CD14-positive monocyte (primary cell): ENCODE measurements around the gene HNRNPUL1. TPM values are rescaled to one million over a fixed set of nuclear protein-coding genes. Genes with fewer than 3 reads are reported as not detected.

Experiments
- DNase-seq, 3 donors: peaks; one replicate each; pipeline ENCODE4 v3.0.0-alpha.2; 2011 to 2022
- H2AFZ ChIP-seq: 2 replicates; pipeline ENCODE4 v1.6.0; 2012; ENCODE audit warnings: mild to moderate bottlenecking, low read depth, low read length, inconsistent platforms; ENCODE audit not compliant: insufficient read depth, poor library complexity, severe bottlenecking
- H3K27ac ChIP-seq, 2 donors: 1 replicate in 1 of 2; 2 replicates in 1 of 2; pipeline ENCODE4 v1.5.1; 2012 to 2013; ENCODE audit warnings: low read length in 2 of 2, control low read depth in 1 of 2, inconsistent platforms in 1 of 2, low read depth in 1 of 2, mild to moderate bottlenecking in 1 of 2
- H3K27me3 ChIP-seq, 2 donors: one replicate each; pipeline versions ENCODE4 v1.6.0 to v1.6.1; 2011 to 2013; ENCODE audit warnings: low read length in 2 of 2; ENCODE audit not compliant: control insufficient read depth in 2 of 2, insufficient read depth in 2 of 2
- H3K36me3 ChIP-seq, 2 donors: replicated peaks in 1 of 2; 1 replicate in 1 of 2; 2 replicates in 1 of 2; pipeline versions ENCODE4 v1.5.1 to v1.6.1; 2012 to 2013; ENCODE audit warnings: low read length in 2 of 2, control low read depth in 1 of 2, inconsistent platforms in 1 of 2, mild to moderate bottlenecking in 1 of 2; ENCODE audit not compliant: insufficient read depth in 2 of 2, control insufficient read depth in 1 of 2
- H3K4me1 ChIP-seq, 2 donors: 1 replicate in 1 of 2; 2 replicates in 1 of 2; pipeline versions ENCODE4 v1.5.1 to v1.6.1; 2012 to 2013; ENCODE audit warnings: low read length in 2 of 2, control low read depth in 1 of 2, inconsistent platforms in 1 of 2, mild to moderate bottlenecking in 1 of 2, moderate library complexity in 1 of 2; ENCODE audit not compliant: insufficient read depth in 2 of 2, control insufficient read depth in 1 of 2
- H3K4me2 ChIP-seq: replicated peaks from 2 replicates; pipeline ENCODE3; 2012; ENCODE audit warnings: low read length, moderate library complexity, mild to moderate bottlenecking; ENCODE audit not compliant: poor library complexity, severe bottlenecking; ENCODE audit errors: extremely low read depth
- H3K4me3 ChIP-seq, 3 experiments: fragments of 200-600 bp in 1 of 3; sonication (generic) in 1 of 3; replicated peaks in 1 of 3; 1 replicate in 2 of 3; 2 replicates in 1 of 3; pipeline ENCODE4 v1.5.1; 2011 to 2013; ENCODE audit warnings: low read length in 3 of 3, mild to moderate bottlenecking in 3 of 3, control low read depth in 2 of 3, low read depth in 2 of 3, inconsistent platforms in 1 of 3, moderate library complexity in 1 of 3
- H3K79me2 ChIP-seq: 2 replicates; pipeline ENCODE4 v1.6.0; 2012; ENCODE audit warnings: mild to moderate bottlenecking, control low read depth, inconsistent platforms, low read length, moderate library complexity; ENCODE audit not compliant: insufficient read depth
- H3K9ac ChIP-seq: 2 replicates; pipeline ENCODE4 v1.6.0; 2017; ENCODE audit warnings: low read length, mild to moderate bottlenecking; ENCODE audit not compliant: insufficient read depth, poor library complexity, severe bottlenecking
- H3K9me3 ChIP-seq, 2 donors: replicated peaks in 1 of 2; 1 replicate in 1 of 2; 2 replicates in 1 of 2; pipeline versions ENCODE4 v1.5.1 to v1.6.1; 2012 to 2013; ENCODE audit warnings: low read length in 2 of 2, control low read depth in 1 of 2; ENCODE audit not compliant: control insufficient read depth in 1 of 2, insufficient read depth in 1 of 2
- H4K20me1 ChIP-seq: 2 replicates; pipeline ENCODE4 v1.6.0; 2012; ENCODE audit warnings: mild to moderate bottlenecking, low read length, control low read depth, moderate library complexity; ENCODE audit not compliant: insufficient read depth
- H3K27ac Mint-ChIP-seq, 7 donors: one replicate each; pipeline ENCODE4 v1.8.0; 2020; ENCODE audit warnings: mild to moderate bottlenecking in 7 of 7, mixed read lengths in 7 of 7, moderate library complexity in 6 of 7, inconsistent platforms in 2 of 7
- H3K27me3 Mint-ChIP-seq, 3 donors: one replicate each; pipeline ENCODE4 v1.8.0; 2021 to 2022; ENCODE audit warnings: low read depth in 3 of 3, mild to moderate bottlenecking in 3 of 3, mixed read lengths in 3 of 3, moderate library complexity in 3 of 3, inconsistent platforms in 1 of 3
- H3K36me3 Mint-ChIP-seq, 2 donors: one replicate each; pipeline ENCODE4 v1.8.0; 2020; ENCODE audit warnings: mixed read lengths in 2 of 2, inconsistent platforms in 1 of 2, mild to moderate bottlenecking in 1 of 2
- H3K4me1 Mint-ChIP-seq: one replicate; pipeline ENCODE4 v1.8.0; 2020; ENCODE audit warnings: mild to moderate bottlenecking, mixed read lengths
- H3K4me3 Mint-ChIP-seq, 2 donors: one replicate each; pipeline ENCODE4 v1.8.0; 2020; ENCODE audit warnings: mild to moderate bottlenecking in 2 of 2, mixed read lengths in 2 of 2, moderate library complexity in 1 of 2
- H3K9me3 Mint-ChIP-seq, 7 donors: one replicate each; pipeline ENCODE4 v1.8.0; 2020 to 2022; ENCODE audit warnings: mixed read lengths in 7 of 7, mild to moderate bottlenecking in 6 of 7, moderate library complexity in 6 of 7, inconsistent platforms in 2 of 7
- CTCF ChIP-seq: fragments of 200-600 bp; IDR thresholded peaks from one replicate; pipeline ENCODE4 v1.8.0; 2022; ENCODE audit warnings: antibody characterized with exemption, mild to moderate bottlenecking
- WGBS: methylation state at CpG from one replicate; pipeline ENCODE4 v1.1.5; 2013; ENCODE audit warnings: missing lambda C conversion rate; ENCODE audit not compliant: insufficient coverage; 5-methylcytosine and 5-hydroxymethylcytosine counted together
- intact Hi-C, 2 donors: fragments of 100-400 bp; cut with micrococcal nuclease; formaldehyde crosslinking; loops; one replicate each; pipeline versions ENCODE4 v1.15.0 to v1.15.1; 2023
- polyA plus RNA-seq, 3 donors: library from polyadenylated mRNA; depleted of rRNA in 1 of 3; unstranded in 2 of 3; stranded (reverse) in 1 of 3; fragments of 300-500 nt in 2 of 3; fragments of >200 nt in 1 of 3; fragmentation: Illumina TruSeq in 2 of 3; gene quantifications; 1 replicate in 2 of 3; 2 replicates in 1 of 3; pipeline ENCODE4 v1.2.3, GENCODE V29; 2012 to 2021

HNRNPUL1 gene
- polyA plus RNA-seq, 3 donors = 22.6 to 55.3 (median 30.3) TPM

GRCh38 chr19:41304706-41305483 is 40.7 kb downstream of the HNRNPUL1 start:
- H4K20me1 ChIP-seq = peaks cover 59% of the 10 kb centered on the region
- intact Hi-C loops = loop anchor here (5.0 to 10.0 kb wide), 5 partner anchors 38 to 333 kb away; partner anchors contain the start of gene TGFB1 (in 1 of the 2)
- peak overlapping the region in 1 of 2 donors; percentile 95 for H3K27ac ChIP-seq
- no peak for DNase-seq
- Mint-ChIP-seq H3K27ac (peak overlapping the region in 4 of 7 donors; percentile 19 to 82 (median 78)), H3K4me3 (no peak overlapping the region), H3K4me1 (peaks cover 58% of the 10 kb centered on the region), H3K9me3 (no peaks in the 10 kb centered on the region), H3K36me3 (peaks cover 62 to 76% of the 10 kb centered on the region in 2 donors), H3K27me3 (no peaks in the 10 kb centered on the region)
- H3K9ac ChIP-seq = no peak overlapping the region
- H3K79me2 ChIP-seq = peaks cover 38% of the 10 kb centered on the region
- no peak for TF ChIP-seq CTCF
- no peaks in the 10 kb centered on the region for H3K9me3 ChIP-seq
- H3K36me3 ChIP-seq = peaks cover 65 to 67% of the 10 kb centered on the region in 2 donors
- H3K27me3 ChIP-seq = no peaks in the 10 kb centered on the region
- H2AFZ ChIP-seq = no peak overlapping the region
- 92% methylated on average over 3 of the region's 4 CpGs for WGBS
- peaks cover 50 to 55% of the 10 kb centered on the region in 2 donors for H3K4me1 ChIP-seq
- no peak overlapping the region for H3K4me3 ChIP-seq
- H3K4me2 ChIP-seq = no peak overlapping the region

GRCh38 chr19:41305927-41306793 is 42.0 kb downstream of the HNRNPUL1 start:
- intact Hi-C loops = loop anchor here (5.0 to 10.0 kb wide), 5 partner anchors 39 to 334 kb away; partner anchors contain the start of gene TGFB1 (in 1 of the 2)
- peak overlapping the region; percentile 73 to 95 for H3K27ac ChIP-seq
- DNase-seq = no peak
- H3K9ac ChIP-seq = peak overlapping the region; percentile 6
- H4K20me1 ChIP-seq = peaks cover 47% of the 10 kb centered on the region
- Mint-ChIP-seq H3K27me3 (no peaks in the 10 kb centered on the region), H3K4me3 (no peak overlapping the region), H3K4me1 (peaks cover 65% of the 10 kb centered on the region), H3K9me3 (peaks cover 0 to 3% (median 0%) of the 10 kb centered on the region in 7 donors), H3K36me3 (peaks cover 53 to 64% of the 10 kb centered on the region in 2 donors), H3K27ac (peak overlapping the region; percentile 97 to 100 (median 99))
- no peaks in the 10 kb centered on the region for H3K9me3 ChIP-seq
- H3K4me2 ChIP-seq = peak overlapping the region; percentile 83
- H3K79me2 ChIP-seq = peaks cover 43% of the 10 kb centered on the region
- no peak overlapping the region for H3K4me3 ChIP-seq
- H2AFZ ChIP-seq = no peak overlapping the region
- H3K4me1 ChIP-seq = peaks cover 58 to 64% of the 10 kb centered on the region in 2 donors
- no peaks in the 10 kb centered on the region for H3K27me3 ChIP-seq
- H3K36me3 ChIP-seq = peaks cover 52 to 54% of the 10 kb centered on the region in 2 donors
- WGBS = 40% methylated on average over 10 of the region's 13 CpGs
- TF ChIP-seq CTCF = no peak
